ENCODE measurements around the gene RPS6KA2.
"Not testable (repeated sequence)": the region's sequence is repeated elsewhere in the genome, so short reads cannot be mapped to it uniquely, and the experiment has no call there.

Gene RPS6KA2

DNA sequence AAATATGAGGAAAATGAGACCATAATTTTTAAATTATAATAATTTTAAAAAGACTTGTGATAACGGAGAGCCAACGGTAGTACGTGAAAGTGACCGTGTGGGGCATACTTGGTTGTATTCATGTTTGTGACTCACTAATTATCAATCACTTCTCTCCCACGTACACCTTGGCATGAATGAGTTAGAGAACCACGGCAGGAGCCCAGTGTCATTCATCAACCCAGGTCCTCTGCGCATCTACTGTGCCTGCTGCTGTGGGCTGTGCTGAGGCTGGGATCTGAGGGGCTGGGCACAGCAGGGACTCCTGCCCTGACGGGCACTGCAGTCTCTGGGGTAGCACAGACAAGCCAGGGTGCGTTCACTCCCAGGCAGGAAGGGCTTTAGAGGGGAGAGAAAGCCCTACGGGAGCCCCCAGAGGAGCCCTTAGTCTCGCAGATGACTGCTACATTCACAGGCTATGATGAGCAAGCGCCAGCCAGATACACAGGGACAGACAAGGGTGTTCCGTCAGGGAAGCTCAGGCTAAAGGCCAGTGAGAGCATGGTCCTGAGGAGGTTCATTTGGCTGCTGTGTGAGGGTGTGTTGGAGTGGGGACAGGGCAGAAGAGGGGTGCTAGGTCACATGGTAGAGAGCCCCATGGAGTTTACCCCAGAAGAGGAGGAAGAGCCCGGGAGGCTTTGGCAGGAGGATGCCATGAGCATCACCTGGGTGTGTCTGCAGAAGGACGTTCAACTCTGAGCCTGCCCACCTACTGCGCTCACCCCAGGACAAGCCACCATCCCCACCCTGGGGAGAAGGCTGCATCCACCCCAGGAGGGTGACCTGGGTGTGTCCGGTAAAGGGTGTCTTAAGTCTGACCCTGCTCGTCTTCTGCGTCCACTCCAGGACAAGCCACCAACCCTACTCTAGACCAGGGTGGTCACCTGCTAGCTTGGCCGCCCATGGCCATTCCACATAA is 8.2 kb upstream of the RPS6KA2 start:
- DNase-seq (ENCODE audit: low read depth): no peak

GRCh38 chr6:166634581-166634980 is 7.5 kb upstream of the RPS6KA2 start:
- DNase-seq (ENCODE audit: low read depth): not testable (repeated sequence)

DNA sequence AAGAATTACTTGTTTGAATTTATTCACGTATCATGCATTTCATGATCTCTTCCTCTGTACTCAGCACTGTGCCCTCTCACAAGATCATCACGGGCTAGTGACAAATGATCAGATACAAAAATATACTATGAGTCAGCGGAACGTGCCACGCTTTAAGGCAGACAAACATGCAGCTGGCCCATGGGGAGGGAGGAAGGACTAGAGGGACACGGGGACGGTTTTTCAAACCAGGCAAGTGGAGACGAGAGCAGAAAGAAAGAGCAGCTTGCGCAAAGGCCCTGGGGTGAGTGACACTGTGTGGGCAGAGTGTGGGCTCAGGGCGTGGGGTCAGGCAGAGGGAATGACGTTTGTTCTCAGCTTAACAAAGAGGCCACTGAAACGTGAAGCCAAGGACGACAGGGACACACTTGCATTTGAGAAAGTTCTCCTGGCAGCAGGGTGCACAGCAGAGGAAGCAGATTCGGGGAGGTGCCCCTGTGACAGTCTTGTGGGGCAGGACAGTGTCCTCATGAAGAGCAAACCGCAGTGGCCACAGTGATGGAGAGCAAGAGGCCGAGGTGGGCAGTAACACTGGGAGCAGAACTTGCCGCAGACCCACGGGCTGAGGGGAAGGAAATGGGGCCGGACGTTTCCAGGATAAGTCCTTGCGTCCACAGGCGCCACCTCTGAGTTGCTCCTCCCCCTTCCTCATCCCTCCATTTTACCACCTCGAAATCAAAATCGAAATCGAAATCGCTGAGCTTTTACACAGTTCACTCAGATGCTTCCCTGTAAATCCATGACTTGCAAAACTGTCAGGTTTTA is 6.9 kb upstream of the RPS6KA2 start:
- DNase-seq (ENCODE audit: low read depth): no peak

DNA sequence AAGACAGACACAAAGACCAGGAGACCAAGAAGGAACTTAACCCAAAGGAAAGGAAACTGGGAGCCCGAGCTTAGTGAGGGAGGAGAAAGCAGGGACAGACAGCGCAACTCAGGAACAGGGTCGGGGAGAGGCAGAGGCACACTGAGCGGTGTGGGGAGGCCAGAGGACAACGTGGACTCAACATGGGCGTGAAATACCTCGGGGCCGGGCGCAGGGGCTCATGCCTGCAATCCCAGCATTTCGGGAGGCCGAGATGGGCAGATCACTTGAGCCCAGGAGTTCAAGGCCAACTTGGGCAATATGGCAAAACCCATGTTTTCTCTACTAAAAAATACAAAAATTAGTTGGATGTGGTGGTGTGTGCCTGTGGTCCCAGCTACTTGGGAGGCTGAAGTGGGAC is 5.7 kb upstream of the RPS6KA2 start:
- DNase-seq (ENCODE audit: low read depth): no peak

DNA sequence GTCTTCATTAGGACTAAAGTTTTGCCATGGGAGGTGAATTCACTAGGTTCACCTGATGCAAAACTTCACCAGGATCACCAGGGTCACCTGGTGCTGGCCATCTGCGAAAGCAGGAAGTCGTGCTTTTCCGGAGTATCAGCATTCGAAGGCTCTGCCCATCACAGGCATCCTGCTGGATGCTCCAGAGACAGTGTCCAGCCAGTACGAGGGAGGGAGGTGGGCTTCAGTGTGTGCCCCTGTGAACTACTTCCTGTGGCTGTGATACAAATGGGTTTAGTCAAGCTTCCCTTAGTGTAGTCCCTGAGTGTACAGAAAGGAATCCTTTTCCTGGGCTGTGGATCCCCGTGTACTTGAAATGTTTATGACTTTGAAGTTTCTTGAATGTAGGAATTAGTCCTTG is 3.4 kb upstream of the RPS6KA2 start:
- no peak for DNase-seq (ENCODE audit: low read depth)

GRCh38 chr6:166629628-166630027 is 2.6 kb upstream of the RPS6KA2 start:
- no peak for DNase-seq (ENCODE audit: low read depth)

GRCh38 chr6:166627875-166628801 is 1.1 kb upstream of the RPS6KA2 start:
- peak; percentile 44 for DNase-seq (ENCODE audit: low read depth)

GRCh38 chr6:166626177-166627032 is 646 bp downstream of the RPS6KA2 start:
- DNase-seq (ENCODE audit: low read depth): peak; percentile 4

GRCh38 chr6:166625356-166625755 is 1.7 kb downstream of the RPS6KA2 start:
- DNase-seq (ENCODE audit: low read depth): no peak

GRCh38 chr6:166624275-166624674 is 2.8 kb downstream of the RPS6KA2 start:
- no peak for DNase-seq (ENCODE audit: low read depth)

- DNase-seq (ENCODE audit: low read depth): no peak
These were observed 3.7 kb downstream of the RPS6KA2 start for GRCh38 chr6:166623318-166623717.

DNA sequence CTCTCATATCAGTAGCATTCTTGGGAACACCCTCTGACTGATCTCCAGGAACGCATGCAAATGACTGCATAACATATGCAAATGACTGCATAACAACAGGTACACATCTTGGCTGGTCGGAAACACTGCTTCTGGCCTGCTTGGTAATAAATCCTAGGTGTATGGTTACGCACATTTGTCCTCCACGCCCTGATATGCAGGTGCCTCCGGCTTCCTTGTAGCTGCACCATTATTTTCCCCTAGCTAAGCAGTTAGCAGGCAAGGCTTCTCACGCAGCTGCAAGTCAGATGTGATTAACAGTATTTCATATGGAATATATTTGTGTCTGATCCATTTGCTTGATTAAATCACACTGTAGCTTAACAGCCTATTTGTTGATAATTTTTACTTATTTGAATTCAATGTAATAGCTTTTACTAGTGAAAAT is 5.9 kb downstream of the RPS6KA2 start:
- no peak for DNase-seq (ENCODE audit: low read depth)

GRCh38 chr6:166620478-166621113 is 6.5 kb downstream of the RPS6KA2 start:
- DNase-seq (ENCODE audit: low read depth): no peak

GRCh38 chr6:166619912-166620311 is 7.1 kb downstream of the RPS6KA2 start:
- no peak for DNase-seq (ENCODE audit: low read depth)

DNA sequence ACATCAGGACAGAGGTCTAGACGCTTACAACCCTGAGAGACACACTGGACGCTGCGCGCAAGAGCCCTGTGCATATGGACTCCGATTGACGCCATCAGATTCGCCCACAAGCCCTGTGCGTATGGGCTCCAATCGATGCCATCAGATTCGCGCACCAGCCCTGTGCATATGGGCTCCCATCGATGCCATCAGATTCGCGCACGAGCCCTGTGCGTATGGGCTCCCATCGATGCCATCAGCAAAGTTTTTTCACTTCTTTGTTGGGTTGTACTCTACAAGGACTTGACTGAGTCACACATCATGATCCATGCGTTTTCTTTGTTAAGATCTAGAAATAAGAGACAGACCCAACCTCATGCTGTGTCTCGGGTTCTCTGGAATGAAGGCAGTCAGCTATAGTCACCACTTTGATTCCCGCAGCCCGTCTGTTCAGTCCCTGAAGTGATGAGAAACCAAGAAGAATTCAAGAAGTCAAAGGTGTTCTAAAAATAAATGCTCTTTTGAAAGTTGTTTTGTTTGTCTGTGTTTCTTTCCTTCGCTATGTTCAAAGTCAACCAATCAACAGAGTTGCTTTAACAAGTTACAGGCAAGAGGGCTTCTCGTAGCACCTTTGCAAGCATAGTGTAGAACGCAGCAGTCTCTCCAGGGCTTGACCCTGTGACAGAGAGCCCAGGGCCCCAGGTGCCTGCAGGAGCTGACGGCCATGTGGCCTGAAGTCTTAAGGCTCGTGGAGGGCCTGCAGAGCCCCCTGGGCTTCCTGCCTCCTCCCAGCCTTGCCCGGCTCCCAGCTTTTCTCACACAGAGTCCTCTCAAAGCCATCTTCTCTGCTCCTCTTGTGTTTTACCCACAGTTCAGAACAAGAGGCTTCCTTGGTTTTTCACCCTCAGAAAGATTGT is 7.9 kb downstream of the RPS6KA2 start:
- no peak for DNase-seq (ENCODE audit: low read depth)

GRCh38 chr6:166618251-166618650 is 8.8 kb downstream of the RPS6KA2 start:
- no peak for DNase-seq (ENCODE audit: low read depth)

DNA sequence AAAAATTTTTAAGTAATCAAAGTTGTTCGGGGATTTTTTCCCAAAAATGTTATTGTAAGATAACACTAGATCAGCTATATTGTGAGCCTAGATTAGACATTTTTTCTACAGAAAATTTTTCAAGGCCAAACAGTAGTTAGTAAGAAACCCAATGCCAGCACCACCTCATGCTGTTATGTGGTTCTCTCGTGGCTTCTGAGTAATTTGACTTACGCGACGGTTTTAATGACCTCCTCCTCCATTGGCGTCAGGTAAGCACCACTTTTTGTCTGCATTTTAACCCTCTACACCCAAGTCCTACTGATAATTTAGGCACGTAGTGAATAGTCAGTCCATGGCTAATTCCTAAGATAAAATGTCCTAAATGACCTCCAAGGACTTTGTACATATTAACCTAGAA is 9.7 kb downstream of the RPS6KA2 start:
- no peak for DNase-seq (ENCODE audit: low read depth)

DNA sequence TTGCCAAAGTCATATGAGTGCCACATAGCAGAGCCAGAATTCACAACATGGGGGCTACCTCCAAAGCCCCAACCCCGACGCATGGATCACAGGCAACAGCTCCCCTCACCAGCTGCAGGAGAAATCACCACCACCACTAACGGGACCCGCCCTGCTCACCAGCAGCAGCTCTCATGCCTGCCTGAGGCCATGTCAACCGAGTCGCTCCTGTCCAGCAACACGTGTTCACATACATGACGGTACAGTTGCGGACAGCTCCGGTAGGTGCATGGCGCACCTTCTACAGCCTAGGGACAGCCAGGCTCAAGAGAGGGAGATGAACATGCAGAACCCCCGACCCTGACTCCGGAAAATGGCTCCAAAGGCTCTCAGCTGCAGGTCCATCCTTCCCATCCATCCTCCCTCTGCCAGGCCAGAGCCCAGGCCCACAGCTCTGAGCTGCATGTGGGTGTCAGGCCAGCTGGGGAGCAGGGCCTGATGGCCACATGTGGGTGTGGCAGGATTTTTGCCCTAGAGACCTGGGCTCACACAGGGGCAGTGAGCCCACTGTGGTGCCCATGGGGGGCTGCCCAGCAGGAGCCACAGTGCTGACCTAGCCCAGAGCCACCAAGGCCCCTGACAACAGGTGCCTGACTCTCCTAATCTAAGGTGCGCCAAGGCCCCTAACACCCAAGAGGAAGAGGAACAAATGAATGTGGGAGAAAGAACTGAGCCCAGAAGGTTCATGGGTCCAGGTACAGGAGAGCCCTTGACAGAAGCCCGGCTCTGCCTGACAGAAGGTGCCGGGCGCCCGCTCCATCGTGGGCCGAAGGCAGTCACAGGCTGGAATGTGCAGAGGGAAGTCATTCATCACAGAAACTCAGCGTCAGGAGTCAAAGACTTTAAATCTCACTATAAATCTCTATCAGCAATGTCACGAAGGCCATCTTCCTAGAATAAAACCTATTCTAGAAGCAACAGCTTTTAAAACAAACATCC is 10.5 kb downstream of the RPS6KA2 start:
- no peak for DNase-seq (ENCODE audit: low read depth)

Data from activated T-cell treated with anti-CD3 and anti-CD28 coated beads for 48 hours (primary cell).